MV-4-11 (cell line): ENCODE data around the gene CDC73.
"Not testable (repeated sequence)": the region's sequence is repeated elsewhere in the genome, so short reads cannot be mapped to it uniquely, and the experiment has no call there.

ENCODE experiments used
- DNase-seq: peaks from one replicate; lab custom pipeline; 2025; lab: John Stamatoyannopoulos, UW

The CDC73 gene

DNA sequence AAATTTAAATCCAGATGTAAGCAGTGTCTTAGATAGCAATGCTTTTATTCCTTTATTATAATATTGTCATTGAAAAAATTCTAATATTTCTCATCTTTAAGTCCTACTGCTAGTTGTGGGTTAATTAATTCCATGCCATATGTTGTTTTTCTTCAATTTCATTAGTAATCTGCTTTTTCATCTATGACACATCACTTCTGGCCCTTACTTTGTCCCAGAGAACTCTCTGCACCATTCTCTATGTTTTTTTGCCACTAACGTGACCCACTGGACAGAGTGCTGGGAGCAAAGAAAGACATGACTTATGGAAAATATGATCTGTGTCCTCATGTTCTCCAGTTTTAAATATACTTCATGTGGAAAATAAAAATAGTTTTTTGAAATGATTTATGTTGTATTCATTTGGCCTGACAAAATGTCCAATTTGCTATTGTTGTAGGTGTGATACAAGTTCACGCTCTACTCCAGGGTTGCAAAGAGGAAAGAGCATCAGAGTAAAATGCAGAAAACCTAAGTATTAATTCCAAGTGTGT is 166.8 kb downstream of the CDC73 start:
- not testable (repeated sequence) for DNase-seq

DNA sequence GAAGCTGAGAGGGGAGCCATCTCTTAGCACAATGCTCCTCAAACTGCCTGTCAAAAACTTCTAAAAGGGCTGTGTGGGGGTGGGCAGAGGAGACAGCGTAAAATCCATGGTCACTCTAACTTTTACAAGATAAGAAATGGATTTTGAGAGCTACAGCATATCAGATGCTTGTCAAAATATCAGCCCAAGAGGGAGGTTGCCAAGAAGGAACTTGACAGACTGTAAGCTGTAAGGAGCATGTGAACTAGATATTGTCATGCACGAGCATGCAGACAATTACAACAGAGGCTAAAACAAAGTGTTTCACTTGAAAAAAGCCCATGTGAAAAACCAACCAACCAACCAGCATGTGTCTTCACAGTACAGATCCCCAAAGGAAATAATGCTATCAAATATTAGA is 171.9 kb downstream of the CDC73 start:
- DNase-seq, result no peak

DNA sequence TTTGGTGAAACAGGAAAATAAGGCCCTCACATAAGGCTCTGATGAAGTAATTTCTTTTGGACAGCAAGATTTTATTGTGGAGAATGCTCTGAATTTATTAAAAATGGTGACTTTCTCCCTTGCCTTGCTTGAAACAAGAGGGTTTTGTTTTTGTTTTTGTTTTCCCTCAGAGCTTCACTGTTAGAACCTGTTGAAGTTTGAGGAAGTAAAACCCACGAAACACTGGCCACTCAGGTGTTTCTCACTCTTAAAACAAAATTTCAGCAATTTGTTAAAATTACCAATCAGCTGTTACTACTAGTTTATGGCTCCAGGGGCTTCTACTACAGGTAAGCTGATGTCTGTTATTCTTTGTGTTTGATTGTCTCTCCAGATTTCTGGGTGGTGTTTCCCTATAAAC is 177.2 kb downstream of the CDC73 start:
- DNase-seq, result no peak

DNA sequence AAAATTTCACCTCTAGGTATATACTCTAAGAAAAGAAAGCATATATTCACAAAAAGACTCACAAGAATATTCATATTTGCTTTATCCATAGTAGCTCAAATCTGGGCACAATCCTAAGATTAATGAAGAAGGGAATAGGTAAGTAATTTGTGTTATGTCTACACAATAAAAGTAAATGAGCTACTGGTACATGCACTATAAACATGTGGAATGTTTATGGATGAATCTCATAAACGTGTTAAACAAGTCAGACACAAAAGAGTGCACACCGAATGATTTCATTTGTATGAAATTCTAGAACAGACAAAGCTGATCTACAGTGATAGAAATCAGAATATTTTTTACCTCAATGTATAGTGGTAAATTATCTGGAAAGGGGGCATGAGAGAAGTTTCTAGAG is 179.9 kb downstream of the CDC73 start:
- no peak for DNase-seq

DNA sequence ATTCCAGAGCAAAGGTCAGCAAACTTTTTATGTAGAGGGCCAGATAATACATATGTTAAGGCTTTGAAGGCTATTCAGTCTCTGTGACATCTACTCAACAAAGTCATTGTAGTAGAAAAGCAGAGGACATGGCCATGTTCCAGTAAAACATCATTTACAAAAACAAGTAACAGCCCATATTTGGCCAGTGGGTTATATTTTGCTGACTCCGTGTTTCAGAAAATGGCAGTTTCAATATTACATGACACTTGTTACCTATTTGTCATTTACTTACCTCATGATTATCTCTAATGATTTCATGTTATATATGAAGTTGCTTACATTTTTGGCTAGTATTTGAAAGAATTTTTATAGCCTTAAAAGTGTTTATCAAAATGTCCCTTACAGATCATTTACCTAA is 182.0 kb downstream of the CDC73 start:
- DNase-seq, result no peak
